ENCODE results near the gene KCNIP4. TPM values are rescaled to one million over a fixed set of nuclear protein-coding genes. Genes with fewer than 3 reads are reported as not detected.

KCNIP4 gene
- polyA plus RNA-seq, 1 donor (not counting 4 experiments of a cell fraction or from before 2014, with no cell fraction given): 0.07 TPM

DNA sequence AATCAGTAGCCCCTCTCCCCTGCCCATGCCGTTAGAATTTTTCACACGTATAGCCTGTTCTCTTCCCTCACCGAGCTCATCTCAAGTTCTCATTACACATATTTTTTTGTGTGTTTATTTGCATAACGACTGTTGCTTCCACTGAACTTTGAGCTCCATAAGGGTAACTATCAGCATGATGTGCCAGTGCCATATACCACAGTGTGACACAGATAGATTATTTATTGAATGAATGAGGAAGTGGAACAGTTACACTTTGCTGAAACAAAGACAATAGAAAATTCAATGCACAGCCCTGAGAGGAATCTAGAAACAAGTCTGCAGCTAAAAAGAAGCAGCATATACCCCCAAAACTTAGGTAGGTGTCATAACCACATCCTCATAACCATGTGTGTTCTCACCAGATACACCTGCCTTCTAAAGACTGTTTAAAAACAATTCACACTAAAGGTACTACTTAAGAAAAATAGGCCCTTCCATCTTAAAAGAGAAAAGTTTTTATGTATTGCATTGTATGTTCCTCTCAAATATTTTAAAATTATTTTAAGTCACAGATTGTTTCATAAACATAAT lies 858.4 kb downstream of the KCNIP4 start:
- DNase-seq (ENCODE audit: low read depth, low spot score): no peak
- no peak for TF ChIP-seq EZH2 (IDR thresholded peaks at IDR 0.05; ENCODE audit: low read length)
- TF ChIP-seq, protein P1, sequence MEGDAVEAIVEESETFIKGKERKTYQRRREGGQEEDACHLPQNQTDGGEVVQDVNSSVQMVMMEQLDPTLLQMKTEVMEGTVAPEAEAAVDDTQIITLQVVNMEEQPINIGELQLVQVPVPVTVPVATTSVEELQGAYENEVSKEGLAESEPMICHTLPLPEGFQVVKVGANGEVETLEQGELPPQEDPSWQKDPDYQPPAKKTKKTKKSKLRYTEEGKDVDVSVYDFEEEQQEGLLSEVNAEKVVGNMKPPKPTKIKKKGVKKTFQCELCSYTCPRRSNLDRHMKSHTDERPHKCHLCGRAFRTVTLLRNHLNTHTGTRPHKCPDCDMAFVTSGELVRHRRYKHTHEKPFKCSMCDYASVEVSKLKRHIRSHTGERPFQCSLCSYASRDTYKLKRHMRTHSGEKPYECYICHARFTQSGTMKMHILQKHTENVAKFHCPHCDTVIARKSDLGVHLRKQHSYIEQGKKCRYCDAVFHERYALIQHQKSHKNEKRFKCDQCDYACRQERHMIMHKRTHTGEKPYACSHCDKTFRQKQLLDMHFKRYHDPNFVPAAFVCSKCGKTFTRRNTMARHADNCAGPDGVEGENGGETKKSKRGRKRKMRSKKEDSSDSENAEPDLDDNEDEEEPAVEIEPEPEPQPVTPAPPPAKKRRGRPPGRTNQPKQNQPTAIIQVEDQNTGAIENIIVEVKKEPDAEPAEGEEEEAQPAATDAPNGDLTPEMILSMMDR (optimal IDR thresholded peaks at IDR 0.05 in 1 of 3, IDR thresholded peaks at IDR 0.05 in 1 of 3, conservative IDR thresholded peaks at IDR 0.05 in 1 of 3; ENCODE audit: extremely low read depth in 1 of 3, insufficient read depth in 2 of 3, low read length in 3 of 3): no peak
- Histone ChIP-seq H3K79me2 (ENCODE audit: control insufficient read depth, insufficient read depth, low read length) (no peaks in the 10 kb centered on the region), H3K9ac (ENCODE audit: control insufficient read depth, extremely low read depth, insufficient read depth, low read length) (no peak overlapping the region), H3K9me1 (ENCODE audit: control insufficient read depth, extremely low read depth, insufficient read depth, low read length) (no peaks in the 10 kb centered on the region), H3K4me2 (ENCODE audit: control insufficient read depth, extremely low read depth, insufficient read depth, low read depth, low read length) (no peak overlapping the region), H3K9me3 (ENCODE audit: control insufficient read depth, low read depth, low read length) (no peaks in the 10 kb centered on the region), H2AFZ (ENCODE audit: control insufficient read depth, low read length) (no peak overlapping the region), H3K4me1 (ENCODE audit: control insufficient read depth, extremely low read depth, insufficient read depth, low read length) (no peaks in the 10 kb centered on the region), H3K36me3 (ENCODE audit: control insufficient read depth in 2 of 2, extremely low read depth in 1 of 2, insufficient read depth in 2 of 2, low read length in 2 of 2) (no peaks in the 10 kb centered on the region), H3K27me3 (ENCODE audit: control insufficient read depth, extremely low read depth, insufficient read depth, low read length) (no peaks in the 10 kb centered on the region), H3K4me3 (ENCODE audit: control insufficient read depth in 2 of 3, extremely low read depth in 1 of 3, insufficient read depth in 2 of 3, low read depth in 1 of 3, low read length in 3 of 3) (no peak overlapping the region), H3K27ac (ENCODE audit: control insufficient read depth, insufficient read depth, low read length) (no peak overlapping the region), H4K20me1 (ENCODE audit: control insufficient read depth, extremely low read depth, insufficient read depth, low read length) (no peaks in the 10 kb centered on the region)
- no peak for FAIRE-seq
- dilution Hi-C loops (cut with MboI; ENCODE audit: extremely low pct_ligation_motif_present, low sequenced_read_pairs): no loop called here

DNA sequence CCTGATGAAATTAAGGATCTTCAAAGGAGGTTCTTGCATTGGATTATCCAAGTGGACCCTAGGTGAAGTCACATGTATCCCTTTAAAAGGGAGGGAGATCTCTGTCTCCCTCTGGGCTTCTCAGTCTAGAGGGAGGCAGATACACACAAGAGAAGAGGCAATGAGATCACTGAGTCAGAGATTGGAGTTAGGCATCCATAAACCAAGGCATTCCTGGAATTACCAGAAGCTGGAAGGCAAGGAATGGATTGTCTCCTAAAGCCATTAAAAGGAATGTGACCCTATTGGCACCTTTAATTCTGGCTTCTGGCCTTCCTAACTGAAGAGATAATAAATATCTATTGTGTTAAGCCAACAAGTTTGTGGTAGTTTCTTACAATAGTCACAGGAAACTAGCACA lies 865.2 kb downstream of the KCNIP4 start:
- no peak overlapping the region for H3K4me2 ChIP-seq (ENCODE audit: control insufficient read depth, extremely low read depth, insufficient read depth, low read depth, low read length)
- H2AFZ ChIP-seq (ENCODE audit: control insufficient read depth, low read length): no peak overlapping the region
- H3K36me3 ChIP-seq (ENCODE audit: control insufficient read depth in 2 of 2, extremely low read depth in 1 of 2, insufficient read depth in 2 of 2, low read length in 2 of 2): no peaks in the 10 kb centered on the region
- TF ChIP-seq, protein P1 (optimal IDR thresholded peaks at IDR 0.05 in 1 of 3, IDR thresholded peaks at IDR 0.05 in 1 of 3, conservative IDR thresholded peaks at IDR 0.05 in 1 of 3; ENCODE audit: extremely low read depth in 1 of 3, insufficient read depth in 2 of 3, low read length in 3 of 3): no peak
- no peak for TF ChIP-seq EZH2 (IDR thresholded peaks at IDR 0.05; ENCODE audit: low read length)
- no peak overlapping the region for H3K27ac ChIP-seq (ENCODE audit: control insufficient read depth, insufficient read depth, low read length)
- H3K9ac ChIP-seq (ENCODE audit: control insufficient read depth, extremely low read depth, insufficient read depth, low read length): no peak overlapping the region
- FAIRE-seq: no peak
- no peak for DNase-seq (ENCODE audit: low read depth, low spot score)
- no peaks in the 10 kb centered on the region for H3K9me3 ChIP-seq (ENCODE audit: control insufficient read depth, low read depth, low read length)
- H3K4me3 ChIP-seq (ENCODE audit: control insufficient read depth in 2 of 3, extremely low read depth in 1 of 3, insufficient read depth in 2 of 3, low read depth in 1 of 3, low read length in 3 of 3): no peak overlapping the region
- no peaks in the 10 kb centered on the region for H3K27me3 ChIP-seq (ENCODE audit: control insufficient read depth, extremely low read depth, insufficient read depth, low read length)
- H3K4me1 ChIP-seq (ENCODE audit: control insufficient read depth, extremely low read depth, insufficient read depth, low read length): no peaks in the 10 kb centered on the region
- no peaks in the 10 kb centered on the region for H4K20me1 ChIP-seq (ENCODE audit: control insufficient read depth, extremely low read depth, insufficient read depth, low read length)
- H3K79me2 ChIP-seq (ENCODE audit: control insufficient read depth, insufficient read depth, low read length): no peaks in the 10 kb centered on the region
- dilution Hi-C loops (cut with MboI; ENCODE audit: extremely low pct_ligation_motif_present, low sequenced_read_pairs): no loop called here
- H3K9me1 ChIP-seq (ENCODE audit: control insufficient read depth, extremely low read depth, insufficient read depth, low read length): no peaks in the 10 kb centered on the region

Measured in keratinocyte (primary cell).